ELF-1 (cell line): Measurements from ENCODE around the gene FAM120A.

ENCODE experiments used
- DNase-seq: peaks from one replicate; pipeline ENCODE4 v3.0.0-alpha.2; 2016; ENCODE audit warnings: low read depth, low spot score

Gene FAM120A

DNA sequence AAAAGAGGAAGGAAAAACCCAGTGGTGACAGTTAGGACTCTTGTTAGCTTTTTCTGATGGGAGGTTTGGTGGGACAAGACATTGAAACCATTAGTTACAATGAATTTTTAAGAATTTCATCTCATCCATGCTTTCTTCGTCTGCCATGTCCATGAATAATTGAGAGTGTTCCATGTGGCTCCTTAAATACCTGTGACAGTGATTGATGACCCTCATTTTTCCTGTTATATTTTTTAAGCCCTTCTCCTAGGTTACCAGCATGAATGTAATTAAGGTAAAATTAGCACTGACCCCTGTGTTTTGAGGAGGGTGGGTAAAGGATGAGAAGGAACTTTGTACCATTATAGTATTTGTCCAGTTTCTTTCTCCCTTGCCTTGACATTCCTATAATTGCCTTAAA is 101.4 kb downstream of the FAM120A start:
- no peak for DNase-seq

GRCh38 chr9:93555370-93555769 is 103.9 kb downstream of the FAM120A start:
- DNase-seq = peak; percentile 21

GRCh38 chr9:93557366-93558137 is 106.1 kb downstream of the FAM120A start:
- no peak for DNase-seq

DNA sequence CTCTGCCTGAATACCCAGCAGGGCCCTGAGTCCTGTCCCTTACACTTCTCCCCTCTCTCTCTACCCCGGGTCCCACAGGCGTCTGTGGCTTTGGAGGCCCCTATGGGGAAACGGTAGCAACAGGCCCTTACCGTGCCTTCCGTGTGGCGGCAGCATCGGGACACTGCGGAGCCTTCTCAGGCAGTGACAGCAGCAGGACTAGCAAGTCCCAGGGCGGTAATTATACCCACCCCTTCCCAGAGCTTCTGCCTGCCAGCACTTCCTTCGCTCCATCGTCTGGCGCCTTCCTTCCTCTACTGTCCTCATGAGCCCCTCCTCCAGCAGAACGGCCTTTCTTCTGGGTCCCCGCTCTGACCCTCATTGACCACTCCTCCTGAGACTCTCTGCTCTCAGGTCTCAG is 107.0 kb downstream of the FAM120A start:
- no peak for DNase-seq

DNA sequence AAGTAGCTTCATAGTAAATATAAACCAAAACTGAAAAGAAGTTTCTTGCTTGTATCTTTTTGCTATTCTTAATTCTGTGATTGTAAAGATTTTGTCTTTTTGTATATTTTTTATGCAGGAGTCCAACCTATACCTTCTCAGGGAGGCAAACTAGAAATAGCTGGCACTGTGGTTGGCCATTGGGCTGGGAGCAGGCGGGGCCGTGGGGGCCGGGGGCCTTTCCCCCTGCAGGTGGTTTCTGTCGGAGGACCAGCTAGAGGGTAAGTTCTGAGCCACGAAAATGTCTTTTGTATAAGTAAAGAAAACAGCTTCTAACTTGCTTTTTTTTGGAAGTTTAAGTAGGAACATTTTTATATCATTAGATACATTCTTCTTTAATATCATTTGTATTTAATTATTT is 109.5 kb downstream of the FAM120A start:
- no peak for DNase-seq

DNA sequence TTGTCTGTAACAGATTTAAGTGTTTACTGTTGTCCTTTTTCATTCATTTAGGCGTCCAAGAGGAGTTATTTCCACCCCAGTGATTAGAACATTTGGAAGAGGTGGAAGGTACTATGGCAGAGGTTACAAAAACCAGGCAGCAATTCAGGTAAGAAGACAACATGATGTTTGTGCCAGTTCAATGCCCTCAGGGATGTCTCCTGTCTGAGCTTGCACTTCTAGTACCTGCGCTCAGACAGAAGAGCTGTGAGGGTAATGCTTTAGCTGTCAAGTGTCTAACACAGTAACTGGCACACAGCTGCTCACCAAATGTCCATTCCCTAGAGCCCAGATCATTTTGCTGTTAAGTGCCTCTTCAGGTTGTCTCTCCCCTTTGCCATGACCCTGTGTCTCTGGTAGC is 110.7 kb downstream of the FAM120A start:
- no peak for DNase-seq

GRCh38 chr9:93565089-93565488 is 113.6 kb downstream of the FAM120A start:
- DNase-seq = no peak

GRCh38 chr9:93566408-93567270 is 115.2 kb downstream of the FAM120A start:
- DNase-seq = peak; percentile 98

DNA sequence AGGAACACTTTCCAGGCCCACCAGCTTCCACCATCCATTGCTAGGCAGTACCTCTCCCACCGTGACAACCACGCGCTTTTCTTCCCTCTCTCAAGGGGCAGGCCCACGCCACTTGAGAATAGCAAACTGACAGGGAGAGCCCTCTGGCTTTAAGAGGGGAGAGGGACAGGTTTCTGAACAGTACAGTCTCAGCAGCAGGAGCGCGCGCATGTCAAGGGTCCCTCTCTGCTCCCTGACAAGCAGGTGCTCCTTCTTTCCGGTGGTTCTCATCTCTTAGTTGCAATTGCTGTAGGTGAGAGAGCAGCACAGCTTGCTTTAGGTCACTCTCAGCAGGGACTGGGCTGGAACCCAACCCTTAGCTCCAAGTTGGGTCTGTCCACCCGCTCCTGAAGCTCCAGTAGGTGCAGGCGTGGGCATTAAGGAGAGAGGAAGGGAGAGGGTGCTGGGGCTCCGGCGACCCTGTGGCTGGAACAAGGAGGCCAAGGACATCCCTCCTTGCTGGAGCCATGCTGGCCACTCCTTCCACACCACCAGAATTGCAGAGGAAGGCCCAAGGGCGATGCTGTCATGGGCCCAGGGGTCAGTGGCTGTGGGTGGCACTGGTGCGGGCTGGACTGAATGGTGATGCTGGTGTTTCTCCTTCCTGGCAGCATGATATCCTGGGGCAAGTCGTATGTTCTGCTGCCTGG is 115.9 kb downstream of the FAM120A start:
- no peak for DNase-seq

- no peak for DNase-seq
Observed at GRCh38 chr9:93568169-93568568, 116.7 kb downstream of the FAM120A start.

DNA sequence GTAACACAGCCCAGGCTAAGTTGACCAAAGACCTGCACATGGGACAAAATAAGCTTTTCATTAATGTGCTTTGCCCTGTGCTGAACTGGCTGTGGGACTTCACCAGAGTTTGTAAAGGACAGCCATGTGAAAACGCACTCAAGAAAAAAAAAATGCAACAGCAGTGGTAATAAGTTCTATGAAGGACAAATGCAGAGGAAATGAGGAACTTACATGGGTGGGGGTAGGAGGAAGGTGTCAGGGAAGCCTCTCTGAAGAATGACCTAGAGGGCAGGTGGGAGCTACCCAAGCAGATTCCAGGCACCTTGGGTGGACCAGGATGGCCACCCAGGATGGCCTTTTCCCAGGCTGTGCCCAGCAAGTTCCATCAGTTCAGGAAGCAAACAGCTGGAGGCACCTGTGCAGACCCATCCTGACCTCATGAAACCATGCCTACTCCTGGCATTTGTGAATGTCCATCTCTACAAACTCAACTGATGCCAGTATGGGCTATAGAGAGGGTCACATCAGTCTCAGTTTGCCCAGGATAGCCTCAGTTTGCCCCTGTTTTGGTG is 118.2 kb downstream of the FAM120A start:
- DNase-seq = no peak

DNA sequence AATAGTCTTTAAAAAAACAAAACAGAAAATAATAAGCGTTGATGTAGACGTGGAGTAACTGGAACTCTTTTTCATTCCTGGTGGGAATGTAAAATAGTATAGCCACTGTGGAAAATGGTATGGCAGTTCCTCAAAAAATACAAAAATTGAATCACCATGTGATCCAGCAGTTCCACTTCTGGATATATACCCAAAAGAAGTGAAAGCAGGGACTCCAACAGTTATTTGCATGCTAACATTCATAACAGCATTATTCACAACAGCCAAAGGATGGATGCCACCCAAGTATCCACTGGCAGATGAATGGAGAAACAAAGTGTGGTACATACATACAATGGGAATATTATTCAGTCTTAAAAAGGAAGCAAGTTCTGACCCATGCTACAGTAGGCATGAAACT is 120.7 kb downstream of the FAM120A start:
- no peak for DNase-seq

DNA sequence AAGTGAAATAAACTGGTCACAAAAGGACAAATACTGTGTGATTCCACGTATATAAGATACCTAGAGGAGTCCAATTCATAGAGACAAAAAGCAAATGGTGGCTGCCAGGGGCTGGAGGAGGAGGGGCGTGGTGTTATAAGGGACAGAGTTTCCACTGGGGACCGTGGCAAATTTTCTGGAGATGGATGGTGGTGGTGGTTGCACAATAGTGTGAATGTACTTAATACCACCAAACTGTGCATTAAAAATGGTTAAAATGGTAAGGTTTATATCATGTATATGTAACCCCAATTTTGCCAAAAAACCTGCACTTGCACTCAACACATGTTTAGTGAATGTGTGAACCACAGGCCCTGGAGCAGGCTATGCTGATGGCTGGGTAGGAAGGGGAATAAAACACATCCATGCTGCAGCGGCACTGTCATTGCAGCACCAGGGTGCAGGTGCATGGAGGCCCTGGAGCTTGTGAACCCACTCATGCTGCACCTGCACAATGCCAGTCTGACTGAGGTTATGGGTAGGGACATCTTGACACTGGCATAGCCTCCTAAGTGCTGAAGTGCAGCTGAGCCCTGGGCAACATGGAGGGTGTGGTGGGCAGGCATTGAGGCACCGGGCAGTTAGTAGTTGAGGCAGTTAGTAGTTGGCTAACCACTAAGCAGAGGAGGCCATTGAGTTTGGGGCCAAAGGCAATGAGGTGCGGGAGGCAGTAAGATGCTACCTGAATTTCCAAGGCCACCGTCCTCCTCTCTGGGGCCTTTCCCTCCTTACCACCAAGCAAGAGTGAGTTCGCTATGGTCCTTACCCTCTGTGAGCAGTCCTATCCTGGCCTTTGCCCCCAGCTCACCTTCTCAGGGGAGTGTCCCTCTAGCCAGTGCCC is 121.4 kb downstream of the FAM120A start:
- DNase-seq = no peak

DNA sequence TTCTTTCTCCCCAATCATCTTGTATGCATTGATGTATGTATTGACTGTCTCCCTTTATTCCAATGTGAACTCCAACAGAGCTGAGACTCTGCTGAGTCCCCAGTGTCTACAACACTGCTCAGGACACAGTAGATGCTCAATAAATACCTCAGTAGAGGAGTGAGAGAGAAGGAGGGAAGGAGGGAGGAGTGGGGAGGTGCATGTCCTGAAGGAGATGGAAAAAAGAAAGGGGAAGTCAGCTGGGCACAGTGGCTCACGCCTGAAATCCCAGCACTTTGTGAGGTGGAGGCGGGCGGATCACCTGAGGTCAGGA is 122.0 kb downstream of the FAM120A start:
- DNase-seq = no peak

GRCh38 chr9:93574091-93574899 is 122.8 kb downstream of the FAM120A start:
- no peak for DNase-seq

DNA sequence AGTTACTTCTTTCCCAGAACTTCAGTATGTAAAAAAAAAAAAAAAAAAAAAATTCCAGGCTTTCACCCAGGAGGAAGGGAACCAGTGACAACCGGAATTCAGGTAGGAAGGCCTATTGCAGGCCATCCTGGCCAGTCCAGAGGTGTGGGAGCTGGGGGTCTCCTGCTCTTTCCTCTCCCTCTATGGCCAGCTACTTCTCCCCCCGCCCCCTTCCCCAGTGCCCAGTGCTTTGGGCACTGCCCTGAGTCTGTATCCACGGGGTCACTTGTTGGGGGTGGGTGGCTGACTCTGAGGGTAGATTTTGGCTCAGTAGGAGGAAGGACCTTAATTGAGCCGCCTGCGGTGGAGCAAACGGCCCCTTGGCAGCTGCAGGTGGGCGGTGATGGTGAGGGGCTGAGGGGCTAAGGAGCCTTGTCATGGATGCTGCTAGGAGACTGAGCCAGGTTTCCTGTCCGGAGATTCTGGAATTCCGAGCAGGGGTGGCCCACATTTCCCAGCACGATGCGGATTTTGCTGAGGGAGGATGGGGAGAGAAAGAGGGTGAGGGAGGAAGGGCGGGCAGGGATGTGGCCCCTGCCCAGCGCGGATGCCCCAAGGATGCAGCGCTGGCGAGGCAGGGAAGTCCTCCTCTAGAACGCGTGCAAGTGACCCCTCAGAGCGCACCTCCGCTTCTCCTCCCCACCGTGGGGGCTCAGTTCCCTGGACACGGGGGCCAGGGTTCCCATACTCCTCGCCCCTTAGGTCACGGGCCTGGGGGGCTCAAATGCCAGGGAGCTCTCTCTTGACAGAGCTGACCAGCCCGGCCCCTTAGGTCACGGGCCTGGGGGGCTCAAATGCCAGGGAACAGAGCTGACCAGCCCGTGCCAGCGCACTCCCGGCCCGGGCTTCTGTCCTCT is 123.7 kb downstream of the FAM120A start:
- no peak for DNase-seq

- DNase-seq = peak; percentile 46
Observed at GRCh38 chr9:93575796-93576257, 124.3 kb downstream of the FAM120A start.

GRCh38 chr9:93576258-93577077 is 125.0 kb downstream of the FAM120A start, which contains the start of gene PHF2:
Gene PHF2, plus strand, starts transcription at chr9:93576584. Its CDS starts 190 bp downstream, at chr9:93576774.
- no peak for DNase-seq
